Liver (tissue), 9 donors: ENCODE measurements around the gene UBA6. TPM values are rescaled to one million over a fixed set of nuclear protein-coding genes. Genes with fewer than 3 reads are reported as not detected.

ENCODE experiments used
- DNase-seq: peaks from one replicate; pipeline ENCODE4 v3.0.0-alpha.2; 2017; ENCODE audit warnings: low spot score
- H3K27ac ChIP-seq, 2 donors: one replicate each; pipeline ENCODE4 v1.7.0; 2013; ENCODE audit warnings: inconsistent platforms in 2 of 2, low read length in 2 of 2, control low read depth in 1 of 2, low read depth in 1 of 2, mild to moderate bottlenecking in 1 of 2
- H3K27me3 ChIP-seq, 4 donors: one replicate each; pipeline versions ENCODE4 v1.6.1 to v1.7.0; 2013; ENCODE audit warnings: low read length in 3 of 4, inconsistent platforms in 1 of 4, mild to moderate bottlenecking in 1 of 4, moderate library complexity in 1 of 4; ENCODE audit not compliant: control insufficient read depth in 4 of 4, insufficient read depth in 4 of 4
- H3K36me3 ChIP-seq, 4 donors: one replicate each; pipeline versions ENCODE4 v1.6.1 to v1.7.0; 2013; ENCODE audit warnings: low read length in 3 of 4, mild to moderate bottlenecking in 3 of 4, low read depth in 1 of 4, moderate library complexity in 1 of 4; ENCODE audit not compliant: control insufficient read depth in 4 of 4, insufficient read depth in 3 of 4
- H3K4me1 ChIP-seq, 4 donors: one replicate each; pipeline versions ENCODE4 v1.6.1 to v1.7.0; 2013; ENCODE audit warnings: low read length in 3 of 4, mild to moderate bottlenecking in 3 of 4, moderate library complexity in 1 of 4; ENCODE audit not compliant: control insufficient read depth in 4 of 4, insufficient read depth in 4 of 4
- H3K4me3 ChIP-seq, 3 donors: one replicate each; pipeline versions ENCODE4 v1.6.1 to v1.7.0; 2013; ENCODE audit warnings: low read length in 3 of 3, control low read depth in 1 of 3, low read depth in 1 of 3, mild to moderate bottlenecking in 1 of 3
- H3K9ac ChIP-seq, 2 donors: one replicate each; pipeline ENCODE4 v1.7.0; 2013; ENCODE audit warnings: low read length in 2 of 2, mild to moderate bottlenecking in 2 of 2, moderate library complexity in 2 of 2, control low read depth in 1 of 2, low read depth in 1 of 2
- H3K9me3 ChIP-seq, 4 donors: one replicate each; pipeline versions ENCODE4 v1.6.1 to v1.7.0; 2013; ENCODE audit warnings: low read length in 3 of 4; ENCODE audit not compliant: control insufficient read depth in 4 of 4
- EGR1 ChIP-seq, 2 donors: IDR thresholded peaks; 2 replicates each; pipeline ENCODE4 v1.6.1; 2016 to 2018; ENCODE audit warnings: antibody characterized with exemption in 2 of 2, low read depth in 2 of 2
- FOXA1 ChIP-seq: IDR thresholded peaks from 2 replicates; pipeline ENCODE4 v1.6.1; 2016; ENCODE audit warnings: antibody characterized with exemption
- FOXA2 ChIP-seq: IDR thresholded peaks from 2 replicates; pipeline ENCODE4 v1.6.1; 2016; ENCODE audit warnings: antibody characterized with exemption
- GABPA ChIP-seq, 2 donors: IDR thresholded peaks in 1 of 2; conservative IDR thresholded peaks in 1 of 2; 2 replicates each; pipeline ENCODE4 v1.6.1; 2016; ENCODE audit warnings: antibody characterized with exemption in 2 of 2, mild to moderate bottlenecking in 1 of 2, moderate library complexity in 1 of 2
- JUND ChIP-seq, 2 donors: IDR thresholded peaks; 2 replicates each; pipeline ENCODE4 v1.6.1; 2016; ENCODE audit warnings: antibody characterized with exemption in 2 of 2
- NR2F2 ChIP-seq: IDR thresholded peaks from 2 replicates; pipeline ENCODE4 v1.6.1; 2016; ENCODE audit warnings: antibody characterized with exemption
- RAD21 ChIP-seq, 2 donors: IDR thresholded peaks; 2 replicates each; pipeline ENCODE4 v1.6.1; 2016; ENCODE audit warnings: antibody characterized with exemption in 2 of 2, mild to moderate bottlenecking in 2 of 2
- RXRA ChIP-seq, 2 donors: IDR thresholded peaks; 2 replicates each; pipeline ENCODE4 v1.6.1; 2017 to 2018; ENCODE audit warnings: antibody characterized with exemption in 2 of 2, mild to moderate bottlenecking in 1 of 2
- SP1 ChIP-seq: IDR thresholded peaks from 2 replicates; pipeline ENCODE4 v1.6.1; 2018; ENCODE audit warnings: antibody characterized with exemption, mild to moderate bottlenecking
- TAF1 ChIP-seq: conservative IDR thresholded peaks from 2 replicates; pipeline ENCODE4 v1.6.1; 2016; ENCODE audit warnings: antibody characterized with exemption, mild to moderate bottlenecking
- YY1 ChIP-seq: IDR thresholded peaks from 2 replicates; pipeline ENCODE4 v1.6.1; 2016; ENCODE audit warnings: antibody characterized with exemption, mild to moderate bottlenecking
- WGBS: extraction: QIAGEN DNeasy Blood & Tissue Kit; methylation state at CpG from one replicate; pipeline ENCODE4 v1.1.7; 2013; 5-methylcytosine and 5-hydroxymethylcytosine counted together
- polyA plus RNA-seq, 2 donors: library from polyadenylated mRNA; stranded (reverse) in 1 of 2; unstranded in 1 of 2; fragments of 200-250 nt in 1 of 2; fragments of >200 nt in 1 of 2; fragmentation: Nextera tagmentation in 1 of 2; extraction: Ambion mirVana in 1 of 2; gene quantifications; one replicate each; pipeline versions ENCODE4 v1.2.1 to v1.2.3, GENCODE V29; 2013 to 2015
- total RNA-seq, 2 donors: library from RNA; depleted of rRNA; stranded (reverse); fragments of >200 nt; gene quantifications; one replicate each; pipeline ENCODE4 v1.2.3, GENCODE V29; 2014
- TF ChIP-seq, protein P1 (sequence below): IDR thresholded peaks from 2 replicates; pipeline ENCODE4 v1.6.1; 2016; ENCODE audit warnings: antibody characterized with exemption
- TF ChIP-seq, protein P2 (sequence below): fragments of 150-350 bp; IDR thresholded peaks from 2 replicates; pipeline ENCODE4 v1.5.1; 2017; ENCODE audit warnings: improper control_type of control experiment, low read depth, low read length; ENCODE audit not compliant: missing input control
- TF ChIP-seq, protein P3 (sequence below): IDR thresholded peaks from 2 replicates; pipeline ENCODE4 v1.6.1; 2016; ENCODE audit warnings: antibody characterized with exemption
- TF ChIP-seq, protein P4 (sequence below): IDR thresholded peaks from 2 replicates; pipeline ENCODE4 v1.6.1; 2016; ENCODE audit warnings: antibody characterized with exemption, mild to moderate bottlenecking
- TF ChIP-seq, protein P5 (sequence below): IDR thresholded peaks from 2 replicates; pipeline ENCODE4 v1.6.1; 2016; ENCODE audit warnings: antibody characterized with exemption
- donor health status: healthy.
- donor health status: healthy.
- donor health status: healthy.
- donor health status: healthy.
- donor health status: healthy.

Gene UBA6
- total and polyA plus RNA-seq, 4 donors: 8.4 to 122 (median 13.7) TPM

DNA sequence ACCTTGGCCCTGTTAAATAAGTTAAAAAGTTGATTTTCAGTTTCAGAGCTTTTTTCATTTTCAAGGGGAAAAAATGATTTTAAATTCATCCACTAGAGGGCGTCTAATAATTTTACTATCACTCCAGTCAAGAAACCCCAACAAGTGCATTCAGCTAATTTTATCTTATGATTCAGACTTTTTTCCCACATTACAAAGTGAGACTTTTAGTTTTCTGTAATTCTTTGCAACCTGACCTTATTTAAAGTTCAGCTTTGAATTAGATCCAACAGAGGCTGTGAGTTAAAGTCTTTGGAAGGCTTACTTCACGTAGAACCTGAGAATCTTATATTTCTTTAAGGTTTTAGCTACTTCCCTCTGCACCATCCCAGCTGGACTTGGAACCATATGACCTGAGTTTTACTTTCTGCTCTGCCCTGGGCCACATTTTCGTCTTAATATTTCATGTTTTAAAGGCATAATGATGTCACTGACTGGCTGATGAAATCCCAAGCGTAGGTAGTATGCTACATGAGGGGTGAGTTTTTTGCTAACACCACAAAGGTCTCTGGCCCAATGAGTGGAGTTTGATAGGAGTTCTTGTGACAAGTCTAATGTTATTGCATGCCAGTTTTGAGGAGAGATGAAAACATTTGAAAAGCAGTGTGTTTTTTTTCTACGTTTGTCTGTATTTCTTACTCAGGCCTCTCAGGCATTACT, 46.0 kb upstream of the UBA6 start:
- Histone ChIP-seq H3K4me1 (no peaks in the 10 kb centered on the region), H3K9me3 (no peaks in the 10 kb centered on the region), H3K9ac (no peak overlapping the region), H3K36me3 (no peaks in the 10 kb centered on the region), H3K27me3 (no peaks in the 10 kb centered on the region), H3K4me3 (no peak overlapping the region), H3K27ac (no peak overlapping the region)
- TF ChIP-seq TAF1: no peak
- no peak for TF ChIP-seq YY1
- TF ChIP-seq SP1: no peak
- TF ChIP-seq, protein P1, sequence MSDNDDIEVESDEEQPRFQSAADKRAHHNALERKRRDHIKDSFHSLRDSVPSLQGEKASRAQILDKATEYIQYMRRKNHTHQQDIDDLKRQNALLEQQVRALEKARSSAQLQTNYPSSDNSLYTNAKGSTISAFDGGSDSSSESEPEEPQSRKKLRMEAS: no peak
- no peak for TF ChIP-seq JUND (IDR thresholded peaks at IDR 0.05)
- TF ChIP-seq, protein P2, sequence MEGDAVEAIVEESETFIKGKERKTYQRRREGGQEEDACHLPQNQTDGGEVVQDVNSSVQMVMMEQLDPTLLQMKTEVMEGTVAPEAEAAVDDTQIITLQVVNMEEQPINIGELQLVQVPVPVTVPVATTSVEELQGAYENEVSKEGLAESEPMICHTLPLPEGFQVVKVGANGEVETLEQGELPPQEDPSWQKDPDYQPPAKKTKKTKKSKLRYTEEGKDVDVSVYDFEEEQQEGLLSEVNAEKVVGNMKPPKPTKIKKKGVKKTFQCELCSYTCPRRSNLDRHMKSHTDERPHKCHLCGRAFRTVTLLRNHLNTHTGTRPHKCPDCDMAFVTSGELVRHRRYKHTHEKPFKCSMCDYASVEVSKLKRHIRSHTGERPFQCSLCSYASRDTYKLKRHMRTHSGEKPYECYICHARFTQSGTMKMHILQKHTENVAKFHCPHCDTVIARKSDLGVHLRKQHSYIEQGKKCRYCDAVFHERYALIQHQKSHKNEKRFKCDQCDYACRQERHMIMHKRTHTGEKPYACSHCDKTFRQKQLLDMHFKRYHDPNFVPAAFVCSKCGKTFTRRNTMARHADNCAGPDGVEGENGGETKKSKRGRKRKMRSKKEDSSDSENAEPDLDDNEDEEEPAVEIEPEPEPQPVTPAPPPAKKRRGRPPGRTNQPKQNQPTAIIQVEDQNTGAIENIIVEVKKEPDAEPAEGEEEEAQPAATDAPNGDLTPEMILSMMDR: peak; percentile 37
- TF ChIP-seq RAD21 (IDR thresholded peaks at IDR 0.05): peak; percentile 48 to 54
- no peak for TF ChIP-seq RXRA (IDR thresholded peaks at IDR 0.05)
- TF ChIP-seq, protein P3, sequence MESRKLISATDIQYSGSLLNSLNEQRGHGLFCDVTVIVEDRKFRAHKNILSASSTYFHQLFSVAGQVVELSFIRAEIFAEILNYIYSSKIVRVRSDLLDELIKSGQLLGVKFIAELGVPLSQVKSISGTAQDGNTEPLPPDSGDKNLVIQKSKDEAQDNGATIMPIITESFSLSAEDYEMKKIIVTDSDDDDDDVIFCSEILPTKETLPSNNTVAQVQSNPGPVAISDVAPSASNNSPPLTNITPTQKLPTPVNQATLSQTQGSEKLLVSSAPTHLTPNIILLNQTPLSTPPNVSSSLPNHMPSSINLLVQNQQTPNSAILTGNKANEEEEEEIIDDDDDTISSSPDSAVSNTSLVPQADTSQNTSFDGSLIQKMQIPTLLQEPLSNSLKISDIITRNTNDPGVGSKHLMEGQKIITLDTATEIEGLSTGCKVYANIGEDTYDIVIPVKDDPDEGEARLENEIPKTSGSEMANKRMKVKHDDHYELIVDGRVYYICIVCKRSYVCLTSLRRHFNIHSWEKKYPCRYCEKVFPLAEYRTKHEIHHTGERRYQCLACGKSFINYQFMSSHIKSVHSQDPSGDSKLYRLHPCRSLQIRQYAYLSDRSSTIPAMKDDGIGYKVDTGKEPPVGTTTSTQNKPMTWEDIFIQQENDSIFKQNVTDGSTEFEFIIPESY: no peak
- no peak for TF ChIP-seq EGR1 (IDR thresholded peaks at IDR 0.05; ENCODE audit: low read depth in 2 of 2)
- WGBS: 61% methylated on average over 5 of the region's 5 CpGs
- no peak for DNase-seq

DNA sequence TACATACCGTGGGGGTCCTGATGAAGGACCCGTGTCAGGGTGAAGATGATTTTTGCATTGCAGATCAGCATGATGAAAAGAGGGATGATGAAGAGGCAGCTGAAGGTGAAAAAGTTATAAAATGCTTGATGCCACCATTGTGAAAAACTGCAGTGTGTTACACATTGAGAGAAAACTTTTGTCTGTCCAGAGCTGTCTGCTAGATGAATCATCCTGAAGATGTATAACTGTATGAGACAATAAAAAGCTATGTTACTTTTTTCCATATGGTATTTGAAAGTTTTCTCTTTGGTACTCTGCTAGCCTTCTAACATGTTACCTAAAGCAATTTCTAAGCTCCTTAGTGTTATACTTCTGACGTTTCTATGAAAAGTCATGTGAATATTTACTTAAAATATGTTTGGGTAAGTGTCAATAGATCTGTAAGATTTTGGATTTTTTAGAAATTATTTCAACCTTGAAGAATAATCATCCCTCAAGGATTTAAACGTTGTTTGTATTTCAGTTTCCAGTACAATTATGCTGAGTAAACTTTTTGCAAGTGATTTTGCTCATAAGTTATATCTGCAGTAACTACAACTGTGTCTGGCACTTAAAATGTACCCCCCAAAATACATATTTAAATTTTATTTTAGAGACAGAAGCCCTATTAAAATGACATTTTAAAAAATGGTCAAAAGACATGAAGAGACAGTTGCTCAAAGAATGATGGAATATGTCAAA, 43.8 kb upstream of the UBA6 start:
- no peak overlapping the region for H3K27ac ChIP-seq
- H3K4me1 ChIP-seq: no peaks in the 10 kb centered on the region
- no peak overlapping the region for H3K4me3 ChIP-seq
- H3K27me3 ChIP-seq: no peaks in the 10 kb centered on the region
- DNase-seq: no peak
- H3K36me3 ChIP-seq: no peaks in the 10 kb centered on the region
- H3K9ac ChIP-seq: no peak overlapping the region
- TF ChIP-seq YY1 (no peak), FOXA1 (no peak), RXRA (IDR thresholded peaks at IDR 0.05) (no peak), FOXA2 (no peak), NR2F2 (no peak), SP1 (no peak), TAF1 (no peak), RAD21 (IDR thresholded peaks at IDR 0.05) (no peak), GABPA (IDR thresholded peaks at IDR 0.05 in 1 of 2, conservative IDR thresholded peaks at IDR 0.05 in 1 of 2) (no peak)
- TF ChIP-seq, protein P2: no peak
- TF ChIP-seq, protein P3: no peak
- TF ChIP-seq, protein P4, sequence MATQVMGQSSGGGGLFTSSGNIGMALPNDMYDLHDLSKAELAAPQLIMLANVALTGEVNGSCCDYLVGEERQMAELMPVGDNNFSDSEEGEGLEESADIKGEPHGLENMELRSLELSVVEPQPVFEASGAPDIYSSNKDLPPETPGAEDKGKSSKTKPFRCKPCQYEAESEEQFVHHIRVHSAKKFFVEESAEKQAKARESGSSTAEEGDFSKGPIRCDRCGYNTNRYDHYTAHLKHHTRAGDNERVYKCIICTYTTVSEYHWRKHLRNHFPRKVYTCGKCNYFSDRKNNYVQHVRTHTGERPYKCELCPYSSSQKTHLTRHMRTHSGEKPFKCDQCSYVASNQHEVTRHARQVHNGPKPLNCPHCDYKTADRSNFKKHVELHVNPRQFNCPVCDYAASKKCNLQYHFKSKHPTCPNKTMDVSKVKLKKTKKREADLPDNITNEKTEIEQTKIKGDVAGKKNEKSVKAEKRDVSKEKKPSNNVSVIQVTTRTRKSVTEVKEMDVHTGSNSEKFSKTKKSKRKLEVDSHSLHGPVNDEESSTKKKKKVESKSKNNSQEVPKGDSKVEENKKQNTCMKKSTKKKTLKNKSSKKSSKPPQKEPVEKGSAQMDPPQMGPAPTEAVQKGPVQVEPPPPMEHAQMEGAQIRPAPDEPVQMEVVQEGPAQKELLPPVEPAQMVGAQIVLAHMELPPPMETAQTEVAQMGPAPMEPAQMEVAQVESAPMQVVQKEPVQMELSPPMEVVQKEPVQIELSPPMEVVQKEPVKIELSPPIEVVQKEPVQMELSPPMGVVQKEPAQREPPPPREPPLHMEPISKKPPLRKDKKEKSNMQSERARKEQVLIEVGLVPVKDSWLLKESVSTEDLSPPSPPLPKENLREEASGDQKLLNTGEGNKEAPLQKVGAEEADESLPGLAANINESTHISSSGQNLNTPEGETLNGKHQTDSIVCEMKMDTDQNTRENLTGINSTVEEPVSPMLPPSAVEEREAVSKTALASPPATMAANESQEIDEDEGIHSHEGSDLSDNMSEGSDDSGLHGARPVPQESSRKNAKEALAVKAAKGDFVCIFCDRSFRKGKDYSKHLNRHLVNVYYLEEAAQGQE: no peak
- TF ChIP-seq, protein P1: no peak
- TF ChIP-seq, protein P5, sequence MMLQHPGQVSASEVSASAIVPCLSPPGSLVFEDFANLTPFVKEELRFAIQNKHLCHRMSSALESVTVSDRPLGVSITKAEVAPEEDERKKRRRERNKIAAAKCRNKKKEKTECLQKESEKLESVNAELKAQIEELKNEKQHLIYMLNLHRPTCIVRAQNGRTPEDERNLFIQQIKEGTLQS: no peak
- H3K9me3 ChIP-seq: no peaks in the 10 kb centered on the region
- 75% methylated on average over 4 of the region's 4 CpGs for WGBS
